ENCODE measurements around the gene FIGN. TPM values are rescaled to one million over a fixed set of nuclear protein-coding genes. Genes with fewer than 3 reads are reported as not detected.

FIGN gene
- total and polyA plus RNA-seq, 2 of the 13 experiments (the other 11 are each of a cell fraction or from before 2014, with no cell fraction given), result 6.6 to 6.7 TPM

GRCh38 chr2:163600801-163601200, 135.0 kb downstream of the FIGN start:
- FAIRE-seq (no peak), DNase-seq (ENCODE audit: low spot score) (no peak), ATAC-seq (no peak)
- intact Hi-C loops (cut with micrococcal nuclease; ENCODE audit: unreplicated experiment), result no loop called here
- no peaks in the 10 kb centered on the region for H3K4me1 ChIP-seq (ENCODE audit: insufficient read depth, low read length)
- WGBS (ENCODE audit: low lambda C conversion rate), result 93% methylated on average over 3 of the region's 3 CpGs
- ChIA-PET POLR2A (no interaction called here), CTCF (ENCODE audit: low intra/inter-chr PET ratio, low total read pairs) (no interaction called here)
- BruUV-seq (replicated peaks), result no TSS peak
- no peaks in the 10 kb centered on the region for H3K27me3 ChIP-seq (ENCODE audit: control insufficient read depth in 1 of 2, insufficient read depth in 2 of 2, low read length in 2 of 2)
- TF ChIP-seq ZNF709 (CRISPR knock-in tag; IDR thresholded peaks at IDR 0.05) (no peak), ZNF615 (CRISPR knock-in tag; IDR thresholded peaks at IDR 0.05; ENCODE audit: borderline replicate concordance) (no peak), PHF21A (CRISPR knock-in tag; IDR thresholded peaks at IDR 0.05) (no peak), SP2 (CRISPR knock-in tag; IDR thresholded peaks at IDR 0.05) (no peak), ZFP36L2 (CRISPR knock-in tag; IDR thresholded peaks at IDR 0.05) (no peak), ZNF337 (CRISPR knock-in tag; IDR thresholded peaks at IDR 0.05; ENCODE audit: borderline replicate concordance, low read depth) (no peak), YEATS2 (CRISPR knock-in tag; IDR thresholded peaks at IDR 0.05; ENCODE audit: borderline replicate concordance) (no peak), ZNF7 (CRISPR knock-in tag; IDR thresholded peaks at IDR 0.05) (no peak), ZNF512 (CRISPR knock-in tag; IDR thresholded peaks at IDR 0.05) (no peak), MXI1 (IDR thresholded peaks at IDR 0.05; ENCODE audit: borderline replicate concordance, low read depth, low read length) (no peak), ZNF619 (CRISPR knock-in tag; IDR thresholded peaks at IDR 0.05) (no peak), PRMT3 (CRISPR knock-in tag; IDR thresholded peaks at IDR 0.05; ENCODE audit: borderline replicate concordance, low read depth) (no peak), ZNF850 (CRISPR knock-in tag; conservative IDR thresholded peaks at IDR 0.05) (no peak), KDM6A (CRISPR knock-in tag; IDR thresholded peaks at IDR 0.05; ENCODE audit: low read depth) (no peak), TP53 (CRISPR knock-in tag; conservative IDR thresholded peaks at IDR 0.05) (no peak), ZNF652 (CRISPR knock-in tag; IDR thresholded peaks at IDR 0.05; ENCODE audit: borderline replicate concordance, low read depth) (no peak), ZFY (CRISPR knock-in tag; IDR thresholded peaks at IDR 0.05) (no peak)
- no peaks in the 10 kb centered on the region for H3K36me3 ChIP-seq (replicated peaks in 1 of 2; ENCODE audit: control insufficient read depth in 1 of 2, insufficient read depth in 2 of 2, low read length in 2 of 2)
- no peaks in the 10 kb centered on the region for H3K79me2 ChIP-seq (ENCODE audit: insufficient read depth, low read length)
- no peak overlapping the region for H3K4me3 ChIP-seq (replicated peaks in 1 of 3; ENCODE audit: insufficient read depth in 1 of 3, low read depth in 2 of 3, low read length in 3 of 3)
- in situ Hi-C loops (cut with HindIII; ENCODE audit: extremely low pct_ligation_motif_present, low pct_unique_long_range_greater_than_20kb), result no loop called here
- no peak overlapping the region for H2AFZ ChIP-seq (ENCODE audit: low read length)
- H3K9ac ChIP-seq (ENCODE audit: insufficient read depth, low read depth, low read length), result no peak overlapping the region
- H3K9me3 ChIP-seq (ENCODE audit: low read length), result no peaks in the 10 kb centered on the region
- H3K4me2 ChIP-seq (ENCODE audit: low read depth, low read length), result no peak overlapping the region
- no peak overlapping the region for H3K27ac ChIP-seq (ENCODE audit: extremely low read length, insufficient read depth, low read length)
- no peaks in the 10 kb centered on the region for H4K20me1 ChIP-seq (ENCODE audit: insufficient read depth, low read length)

Measured in HepG2 (cell line).